Hepatocyte (in vitro differentiated cells): ENCODE data around the gene RBP7.

ENCODE experiments used
- EZH2phosphoT487 ChIP-seq: fragments of 200-600 bp; sonication (generic); IDR thresholded peaks from one replicate; pipeline ENCODE4 v1.6.1; 2018; ENCODE audit warnings: antibody characterized with exemption, mild to moderate bottlenecking, low read depth, moderate library complexity; ENCODE audit not compliant: unreplicated experiment, severe bottlenecking
- TF ChIP-seq, protein P1 (sequence below): fragments of 200-600 bp; sonication (generic); IDR thresholded peaks from 2 replicates; pipeline ENCODE4 v1.5.1; 2016; ENCODE audit warnings: antibody characterized with exemption, mild to moderate bottlenecking; ENCODE audit not compliant: poor library complexity

DNA sequence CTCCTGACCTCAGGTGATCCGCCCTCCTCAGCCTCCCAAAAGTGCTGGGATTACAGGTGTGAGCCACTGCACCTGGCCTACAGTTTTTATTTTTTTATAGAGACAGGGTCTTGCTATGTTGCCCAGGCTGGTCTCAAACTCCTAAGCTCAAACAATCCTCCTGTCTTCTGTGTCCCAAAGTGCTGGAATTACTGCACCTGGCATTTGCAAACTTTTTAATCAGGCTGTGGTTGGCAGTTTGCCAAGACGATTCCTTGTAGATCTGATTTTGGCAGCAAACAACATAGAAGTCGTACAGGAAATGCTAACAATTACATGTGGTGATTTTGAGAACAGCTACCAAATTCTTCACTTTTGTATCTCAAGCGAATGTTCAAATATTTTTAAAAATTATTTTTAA lies 10.1 kb downstream of the RBP7 start:
- TF ChIP-seq, protein P1, sequence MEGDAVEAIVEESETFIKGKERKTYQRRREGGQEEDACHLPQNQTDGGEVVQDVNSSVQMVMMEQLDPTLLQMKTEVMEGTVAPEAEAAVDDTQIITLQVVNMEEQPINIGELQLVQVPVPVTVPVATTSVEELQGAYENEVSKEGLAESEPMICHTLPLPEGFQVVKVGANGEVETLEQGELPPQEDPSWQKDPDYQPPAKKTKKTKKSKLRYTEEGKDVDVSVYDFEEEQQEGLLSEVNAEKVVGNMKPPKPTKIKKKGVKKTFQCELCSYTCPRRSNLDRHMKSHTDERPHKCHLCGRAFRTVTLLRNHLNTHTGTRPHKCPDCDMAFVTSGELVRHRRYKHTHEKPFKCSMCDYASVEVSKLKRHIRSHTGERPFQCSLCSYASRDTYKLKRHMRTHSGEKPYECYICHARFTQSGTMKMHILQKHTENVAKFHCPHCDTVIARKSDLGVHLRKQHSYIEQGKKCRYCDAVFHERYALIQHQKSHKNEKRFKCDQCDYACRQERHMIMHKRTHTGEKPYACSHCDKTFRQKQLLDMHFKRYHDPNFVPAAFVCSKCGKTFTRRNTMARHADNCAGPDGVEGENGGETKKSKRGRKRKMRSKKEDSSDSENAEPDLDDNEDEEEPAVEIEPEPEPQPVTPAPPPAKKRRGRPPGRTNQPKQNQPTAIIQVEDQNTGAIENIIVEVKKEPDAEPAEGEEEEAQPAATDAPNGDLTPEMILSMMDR: no peak
- TF ChIP-seq EZH2phosphoT487: no peak
